Measurements from ENCODE around the gene BCR.

The BCR gene

DNA sequence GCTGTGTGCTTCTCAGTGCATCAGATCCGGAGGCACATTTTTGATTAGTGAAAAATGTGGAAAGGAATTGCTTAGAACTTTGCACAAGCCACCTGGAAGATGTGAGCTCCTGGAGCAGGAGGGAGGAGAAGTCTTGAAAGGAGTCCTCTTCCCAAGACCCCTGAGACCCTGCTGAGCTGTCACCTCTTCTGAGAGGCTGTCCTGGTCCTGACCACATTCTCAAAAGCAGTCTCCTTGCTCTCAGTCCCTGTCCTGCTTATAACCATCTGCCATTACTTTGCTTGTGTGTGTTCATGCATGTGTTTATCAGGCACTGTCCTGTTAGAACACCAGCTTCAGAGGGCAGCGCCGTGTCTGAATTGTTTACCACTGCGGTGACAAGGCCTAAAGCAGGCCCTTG, 86.5 kb downstream of the BCR start:
- H3K9me3 Mint-ChIP-seq, result no peaks in the 10 kb centered on the region
- no peak overlapping the region for H3K4me3 Mint-ChIP-seq
- H3K4me1 Mint-ChIP-seq, result peaks cover 15% of the 10 kb centered on the region
- no peaks in the 10 kb centered on the region for H3K27me3 Mint-ChIP-seq (ENCODE audit: low read depth)
- peaks cover 43% of the 10 kb centered on the region for H3K36me3 Mint-ChIP-seq (ENCODE audit: low read depth)
- TF ChIP-seq, protein P1, sequence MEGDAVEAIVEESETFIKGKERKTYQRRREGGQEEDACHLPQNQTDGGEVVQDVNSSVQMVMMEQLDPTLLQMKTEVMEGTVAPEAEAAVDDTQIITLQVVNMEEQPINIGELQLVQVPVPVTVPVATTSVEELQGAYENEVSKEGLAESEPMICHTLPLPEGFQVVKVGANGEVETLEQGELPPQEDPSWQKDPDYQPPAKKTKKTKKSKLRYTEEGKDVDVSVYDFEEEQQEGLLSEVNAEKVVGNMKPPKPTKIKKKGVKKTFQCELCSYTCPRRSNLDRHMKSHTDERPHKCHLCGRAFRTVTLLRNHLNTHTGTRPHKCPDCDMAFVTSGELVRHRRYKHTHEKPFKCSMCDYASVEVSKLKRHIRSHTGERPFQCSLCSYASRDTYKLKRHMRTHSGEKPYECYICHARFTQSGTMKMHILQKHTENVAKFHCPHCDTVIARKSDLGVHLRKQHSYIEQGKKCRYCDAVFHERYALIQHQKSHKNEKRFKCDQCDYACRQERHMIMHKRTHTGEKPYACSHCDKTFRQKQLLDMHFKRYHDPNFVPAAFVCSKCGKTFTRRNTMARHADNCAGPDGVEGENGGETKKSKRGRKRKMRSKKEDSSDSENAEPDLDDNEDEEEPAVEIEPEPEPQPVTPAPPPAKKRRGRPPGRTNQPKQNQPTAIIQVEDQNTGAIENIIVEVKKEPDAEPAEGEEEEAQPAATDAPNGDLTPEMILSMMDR (IDR thresholded peaks at IDR 0.05; ENCODE audit: unreplicated experiment in 3 of 3), result no peak
- H3K27ac Mint-ChIP-seq, result peak overlapping the region in 1 of 3 experiments; percentile 1

DNA sequence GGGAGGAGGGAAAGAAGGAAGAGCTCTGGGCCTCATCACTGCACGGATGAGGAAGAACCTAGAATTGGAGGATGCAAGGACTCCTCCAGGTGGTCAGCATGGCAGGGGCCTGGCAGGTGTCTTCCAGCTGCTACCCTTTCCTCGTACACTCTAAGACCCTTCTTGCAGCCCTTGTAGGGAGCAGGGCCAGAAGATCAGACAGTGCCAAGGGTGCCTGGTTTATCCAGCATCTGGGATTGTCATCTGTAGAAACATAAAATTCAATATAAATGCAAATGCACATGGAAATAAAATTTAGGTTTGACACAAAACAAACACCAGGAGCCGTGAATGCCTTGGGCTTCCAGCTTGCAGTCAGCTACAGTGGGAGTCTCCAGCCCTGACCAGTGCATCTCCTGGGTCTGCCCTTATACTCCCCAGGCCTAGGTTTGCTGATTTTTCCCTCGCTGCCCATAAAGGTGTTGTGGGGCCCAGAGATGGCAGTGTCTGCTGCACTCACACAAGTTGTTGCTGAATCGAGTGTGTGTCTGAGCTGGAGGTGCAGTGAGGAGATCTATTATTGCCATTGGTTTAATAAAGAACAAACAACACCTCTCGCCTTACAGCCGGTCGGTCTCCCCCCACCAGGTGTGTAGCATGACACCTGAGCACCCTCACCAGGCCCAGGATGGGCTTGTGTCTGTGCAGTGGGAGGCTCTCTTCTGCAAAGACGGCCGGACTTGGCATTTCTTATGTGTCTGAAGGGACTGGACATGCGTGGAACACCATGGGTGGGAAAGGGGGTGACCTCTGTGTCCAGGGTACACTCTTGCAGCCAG, 87.1 kb downstream of the BCR start:
- H3K27ac Mint-ChIP-seq, result peak overlapping the region in 1 of 3 experiments; percentile 1
- TF ChIP-seq, protein P1 (IDR thresholded peaks at IDR 0.05; ENCODE audit: unreplicated experiment in 3 of 3), result no peak
- peaks cover 41% of the 10 kb centered on the region for H3K36me3 Mint-ChIP-seq (ENCODE audit: low read depth)
- no peaks in the 10 kb centered on the region for H3K9me3 Mint-ChIP-seq
- H3K27me3 Mint-ChIP-seq (ENCODE audit: low read depth), result no peaks in the 10 kb centered on the region
- H3K4me1 Mint-ChIP-seq, result peaks cover 15% of the 10 kb centered on the region
- no peak overlapping the region for H3K4me3 Mint-ChIP-seq

DNA sequence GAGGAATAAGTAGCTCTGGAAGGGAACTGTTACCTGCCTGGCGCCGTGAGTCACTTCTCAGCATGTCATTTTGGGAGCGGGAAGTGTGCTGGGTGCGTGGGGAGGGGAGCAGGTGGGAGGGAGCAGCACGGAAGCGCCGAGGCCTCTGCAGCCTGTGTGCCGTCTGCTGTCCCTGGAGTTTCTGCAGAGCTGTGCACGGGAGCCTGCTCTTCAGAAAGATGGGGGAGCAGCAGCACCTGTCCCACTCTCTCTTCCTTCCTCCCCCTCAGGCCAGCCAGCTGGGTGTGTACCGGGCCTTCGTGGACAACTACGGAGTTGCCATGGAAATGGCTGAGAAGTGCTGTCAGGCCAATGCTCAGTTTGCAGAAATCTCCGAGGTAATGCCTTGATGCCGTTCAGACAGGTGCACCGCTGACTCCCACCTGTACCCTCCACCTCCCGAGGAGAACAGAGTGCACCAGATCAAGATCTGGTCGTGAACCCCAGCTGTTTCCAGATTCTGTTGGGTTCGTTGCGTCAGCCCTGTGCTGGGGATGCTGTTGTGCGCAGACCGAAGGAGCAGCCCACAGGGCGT, 87.9 kb downstream of the BCR start:
- no peaks in the 10 kb centered on the region for H3K9me3 Mint-ChIP-seq
- peaks cover 46% of the 10 kb centered on the region for H3K36me3 Mint-ChIP-seq (ENCODE audit: low read depth)
- no peak overlapping the region for H3K27ac Mint-ChIP-seq
- no peaks in the 10 kb centered on the region for H3K27me3 Mint-ChIP-seq (ENCODE audit: low read depth)
- H3K4me1 Mint-ChIP-seq, result peaks cover 15% of the 10 kb centered on the region
- H3K4me3 Mint-ChIP-seq, result no peak overlapping the region
- TF ChIP-seq, protein P1 (IDR thresholded peaks at IDR 0.05; ENCODE audit: unreplicated experiment in 3 of 3), result no peak

DNA sequence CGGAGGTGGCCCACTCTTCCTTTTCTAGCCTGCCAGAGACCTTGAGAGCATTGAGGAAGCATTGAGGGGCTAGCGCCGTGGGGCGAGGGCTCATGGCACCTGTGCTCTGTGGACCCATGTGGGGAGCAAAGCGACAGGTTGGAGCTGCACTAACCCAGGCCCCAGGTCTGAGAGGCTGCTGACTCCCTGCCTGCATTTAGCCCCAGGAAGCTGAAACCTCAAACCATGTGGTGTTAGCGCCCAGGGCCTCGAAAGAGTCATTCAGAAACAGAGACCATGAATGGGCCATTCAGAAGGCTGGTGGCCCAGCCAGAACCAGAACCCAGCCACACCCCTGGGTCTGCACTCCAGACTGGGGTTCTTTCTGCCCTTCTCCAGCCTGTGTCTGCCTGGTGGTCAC, 88.6 kb downstream of the BCR start:
- no peaks in the 10 kb centered on the region for H3K9me3 Mint-ChIP-seq
- H3K27me3 Mint-ChIP-seq (ENCODE audit: low read depth), result no peaks in the 10 kb centered on the region
- TF ChIP-seq, protein P1 (IDR thresholded peaks at IDR 0.05; ENCODE audit: unreplicated experiment in 3 of 3), result no peak
- peaks cover 15% of the 10 kb centered on the region for H3K4me1 Mint-ChIP-seq
- H3K4me3 Mint-ChIP-seq, result no peak overlapping the region
- peaks cover 46% of the 10 kb centered on the region for H3K36me3 Mint-ChIP-seq (ENCODE audit: low read depth)
- no peak overlapping the region for H3K27ac Mint-ChIP-seq

DNA sequence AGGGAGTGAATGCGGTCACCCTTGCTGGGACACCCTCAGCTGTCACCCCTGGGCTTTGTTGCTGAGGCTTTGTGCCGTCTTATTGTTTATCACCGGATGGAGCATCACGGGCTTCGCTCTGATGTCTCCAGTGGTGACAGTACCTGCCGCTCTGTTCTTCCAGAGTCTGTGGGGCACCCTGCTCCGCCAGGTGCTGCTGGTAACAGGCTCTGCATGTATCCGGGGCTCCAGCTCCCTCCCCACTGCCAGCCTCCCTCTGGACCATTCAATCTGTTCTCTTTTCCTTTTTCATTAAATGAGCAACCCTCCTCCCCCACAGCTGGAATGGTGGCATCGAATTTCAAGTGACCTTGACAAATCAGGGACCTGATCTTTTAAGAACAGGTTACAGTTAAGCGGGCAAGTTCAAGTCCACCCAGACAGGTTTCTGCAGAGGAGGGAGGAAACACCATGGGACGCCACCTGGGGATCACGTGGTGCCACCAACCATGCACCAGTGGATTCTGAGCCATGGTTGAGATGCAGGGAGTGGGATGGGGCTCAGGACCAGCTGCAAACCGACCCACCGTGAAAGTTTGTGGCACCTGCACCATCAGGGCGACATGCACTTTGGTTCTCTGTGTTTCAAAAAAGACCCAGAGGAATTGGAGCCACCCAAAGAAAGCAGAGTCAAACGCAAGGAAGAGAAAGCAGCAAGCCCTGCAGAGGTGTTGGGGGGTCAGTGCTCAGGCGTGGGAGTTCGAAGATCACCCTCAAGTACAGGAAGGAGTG, 89.3 kb downstream of the BCR start:
- Mint-ChIP-seq H3K4me1 (peaks cover 15% of the 10 kb centered on the region), H3K9me3 (no peaks in the 10 kb centered on the region), H3K27ac (peak overlapping the region in 1 of 3 experiments; percentile 86), H3K36me3 (ENCODE audit: low read depth) (peaks cover 45% of the 10 kb centered on the region), H3K27me3 (ENCODE audit: low read depth) (no peaks in the 10 kb centered on the region), H3K4me3 (peak overlapping the region in 1 of 3 experiments; percentile 11)
- TF ChIP-seq, protein P1 (IDR thresholded peaks at IDR 0.05; ENCODE audit: unreplicated experiment in 3 of 3), result no peak
